Measurements from ENCODE around the gene NFKBIA.

- TF ChIP-seq CTCF (conservative IDR thresholded peaks at IDR 0.05) (no peak), ZFX (IDR thresholded peaks at IDR 0.05) (no peak)
Measured at GRCh38 chr14:35389315-35389667, 15.3 kb downstream of the NFKBIA start.

Data from C4-2B (cell line).